AG10803 (cell line): ENCODE measurements around the gene HAGHL.
"Not testable (repeated sequence)": the region's sequence is repeated elsewhere in the genome, so short reads cannot be mapped to it uniquely, and the experiment has no call there.

Experiments used
- DNase-seq: peaks from one replicate; pipeline ENCODE4 v3.0.0; 2010; ENCODE audit warnings: low read depth
- H3K4me3 ChIP-seq: 2 replicates; pipeline ENCODE4 v1.5.1; 2011; ENCODE audit warnings: mild to moderate bottlenecking, low read length, control low read depth
- CTCF ChIP-seq: conservative IDR thresholded peaks from 2 replicates; pipeline ENCODE4 v1.5.1; 2011; ENCODE audit warnings: mild to moderate bottlenecking, low read length, control low read depth, inconsistent platforms

The HAGHL gene

DNA sequence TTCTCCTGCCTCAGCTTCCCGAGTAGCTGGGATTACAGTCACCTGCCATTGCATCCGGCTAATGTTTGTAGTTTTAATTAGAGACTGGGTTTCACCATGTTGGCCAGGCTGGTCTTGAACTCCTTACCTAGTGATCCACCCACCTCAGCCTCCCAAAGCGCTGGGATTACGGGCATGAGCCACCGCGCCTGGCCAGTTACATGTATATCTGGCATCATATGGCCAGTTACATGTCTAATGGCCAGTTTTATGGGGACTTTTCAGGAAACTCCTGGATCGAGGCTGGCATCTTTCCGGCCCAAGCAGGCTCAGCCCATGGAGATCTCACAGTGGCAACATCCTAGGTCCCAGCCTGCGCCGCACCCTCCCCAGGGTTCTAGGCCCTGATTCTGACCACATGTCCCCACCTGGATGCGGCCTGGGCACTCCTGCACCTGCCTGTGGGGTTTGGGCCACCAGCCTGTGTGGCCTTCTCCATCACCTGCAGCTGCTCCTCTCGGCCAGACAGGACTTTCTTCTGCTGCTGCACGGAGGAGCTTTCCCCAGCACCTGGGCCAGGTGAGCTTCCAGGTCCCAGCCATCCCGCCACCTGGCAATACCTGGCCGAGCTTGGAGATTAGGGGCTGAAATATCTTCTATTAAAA, 15.2 kb downstream of the HAGHL start:
- no peak overlapping the region for H3K4me3 ChIP-seq
- TF ChIP-seq CTCF = no peak
- DNase-seq = no peak

- DNase-seq, H3K4me3 ChIP-seq: not testable (repeated sequence)
Measured at GRCh38 chr16:742894-743293, 16.0 kb downstream of the HAGHL start.

DNA sequence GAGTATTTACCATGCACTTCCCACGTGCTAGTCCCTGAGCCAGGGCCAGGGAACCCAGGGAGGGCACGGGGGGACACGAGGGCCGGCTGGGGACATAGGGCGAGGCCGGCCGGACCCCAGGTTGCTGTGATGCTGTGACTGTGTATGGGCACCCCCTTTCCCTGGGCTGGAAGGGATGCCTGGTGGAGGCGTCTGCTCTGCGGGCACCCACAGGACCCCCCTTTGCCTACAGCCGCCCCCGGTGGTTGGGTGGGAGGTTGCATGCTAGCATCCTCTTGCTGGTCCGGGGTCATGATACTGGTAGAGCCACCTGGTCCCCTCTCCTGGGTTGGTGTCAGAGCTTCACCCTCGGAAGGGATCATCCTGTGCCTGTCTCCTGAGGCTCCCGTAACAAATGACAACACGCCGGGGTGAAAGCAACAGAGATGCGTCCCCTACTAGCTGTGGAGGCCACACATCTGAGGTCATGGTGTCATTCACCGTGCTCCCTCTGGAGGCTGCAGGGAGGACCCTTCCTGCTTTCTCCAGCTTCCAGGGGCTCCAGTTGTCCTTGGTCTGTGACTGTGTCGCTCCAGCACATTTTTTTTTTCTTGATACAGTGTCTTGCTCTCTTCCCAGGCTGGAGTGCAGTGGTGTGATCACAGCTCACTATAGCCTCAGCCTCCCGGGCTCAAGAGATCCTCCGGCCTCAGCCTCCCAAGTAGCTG, 17.0 kb downstream of the HAGHL start:
- no peak for DNase-seq
- TF ChIP-seq CTCF = no peak
- no peak overlapping the region for H3K4me3 ChIP-seq

GRCh38 chr16:745739-746138, 18.8 kb downstream of the HAGHL start:
- TF ChIP-seq CTCF = peak; percentile 8; the same call in 1 of the 2 replicates
- DNase-seq = no peak
- H3K4me3 ChIP-seq = no peak overlapping the region

- no peak for TF ChIP-seq CTCF
- no peak overlapping the region for H3K4me3 ChIP-seq
- no peak for DNase-seq
Measured at GRCh38 chr16:746637-747036, 19.7 kb downstream of the HAGHL start.

GRCh38 chr16:747978-748746, 21.3 kb downstream of the HAGHL start:
- no peak overlapping the region for H3K4me3 ChIP-seq
- no peak for DNase-seq
- TF ChIP-seq CTCF = no peak

DNA sequence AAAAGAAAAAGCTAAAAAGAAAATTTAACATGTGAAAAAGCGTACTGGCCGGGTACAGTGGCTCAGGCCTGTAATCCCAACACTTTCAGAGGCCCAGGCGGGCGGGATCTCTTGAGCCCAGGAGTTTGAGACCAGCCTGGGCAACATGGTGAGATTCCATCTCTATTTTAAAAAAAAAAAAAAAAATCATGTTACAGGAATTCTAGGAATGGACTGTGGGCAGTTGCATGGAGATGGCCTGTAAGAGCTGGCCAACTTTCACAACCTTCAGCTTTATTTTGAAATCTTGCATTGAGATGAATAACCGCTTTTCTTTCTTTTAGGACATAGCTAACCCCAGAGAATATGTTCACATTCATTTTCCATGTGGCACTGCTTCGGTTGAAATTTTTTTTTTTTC, 22.1 kb downstream of the HAGHL start:
- no peak for TF ChIP-seq CTCF
- DNase-seq = peak; percentile 96
- no peak overlapping the region for H3K4me3 ChIP-seq
